Uterus (tissue), 4 donors: ENCODE measurements around the gene RPS6KA2. TPM values are rescaled to one million over a fixed set of nuclear protein-coding genes. Genes with fewer than 3 reads are reported as not detected.
A peak's percentile ranks its signal among the peaks of the same experiment; 100 is the strongest.

Experiments
- DNase-seq, 2 donors: peaks; one replicate each; pipeline ENCODE4 v3.0.0-alpha.2; 2019 to 2020
- H3K27ac ChIP-seq, 2 donors: fragments of 200-600 bp; sonication (generic); 1 replicate in 1 of 2; 2 replicates in 1 of 2; pipeline ENCODE4 v1.5.1; 2016 to 2018
- H3K27me3 ChIP-seq, 2 donors: fragments of 200-600 bp; sonication (generic); one replicate each; pipeline ENCODE4 v1.5.1; 2018 to 2019; ENCODE audit warnings: control low read depth in 1 of 2
- H3K36me3 ChIP-seq, 2 donors: fragments of 200-600 bp; sonication (generic); one replicate each; pipeline ENCODE4 v1.5.1; 2019; ENCODE audit warnings: control low read depth in 1 of 2
- H3K4me1 ChIP-seq, 2 donors: fragments of 200-600 bp; sonication (generic); one replicate each; pipeline ENCODE4 v1.5.1; 2018 to 2019; ENCODE audit warnings: control low read depth in 1 of 2
- H3K4me3 ChIP-seq, 2 donors: fragments of 200-600 bp; sonication (generic); 1 replicate in 1 of 2; 2 replicates in 1 of 2; pipeline ENCODE4 v1.5.1; 2018 to 2019; ENCODE audit warnings: mild to moderate bottlenecking in 1 of 2
- H3K9me3 ChIP-seq, 2 donors: fragments of 200-600 bp; sonication (generic); one replicate each; pipeline ENCODE4 v1.5.1; 2019; ENCODE audit warnings: control low read depth in 1 of 2
- CTCF ChIP-seq, 4 experiments: fragments of 200-600 bp in 2 of 4; fragments of 450-650 bp in 2 of 4; sonication (generic) in 2 of 4; IDR thresholded peaks; one replicate each; pipeline ENCODE4 v1.5.1; 2016 to 2019; ENCODE audit warnings: antibody characterized with exemption in 4 of 4, mild to moderate bottlenecking in 2 of 4, moderate library complexity in 1 of 4
- POLR2A ChIP-seq, 2 donors: fragments of 450-650 bp; IDR thresholded peaks; one replicate each; pipeline ENCODE4 v1.6.1; 2016; ENCODE audit warnings: antibody characterized with exemption in 2 of 2, mild to moderate bottlenecking in 1 of 2, moderate library complexity in 1 of 2
- intact Hi-C: fragments of 100-400 bp; cut with DNase I; formaldehyde crosslinking; loops from one replicate; pipeline ENCODE4 v1.15.1; 2023; ENCODE audit warnings: low total_unique reads
- total RNA-seq, 4 donors: library from RNA; depleted of rRNA in 3 of 4; stranded (reverse); fragments of >200 nt in 3 of 4; gene quantifications; one replicate each; pipeline versions ENCODE4 v1.1.0 to v1.2.4, GENCODE V29; 2014 to 2023
- donor health status: DM: yes; HTN: yes; CAD: no.

The RPS6KA2 gene
- total RNA-seq, 4 donors from 2014 or later, result 34.0 to 78.4 (median 55.8) TPM

- H3K27me3 ChIP-seq, result no peaks in the 10 kb centered on the region
- H3K9me3 ChIP-seq, result no peaks in the 10 kb centered on the region
- no peak overlapping the region for H3K4me3 ChIP-seq
- no peak overlapping the region for H3K27ac ChIP-seq
- no peak for DNase-seq
- H3K36me3 ChIP-seq, result no peaks in the 10 kb centered on the region
- no peak for TF ChIP-seq CTCF (IDR thresholded peaks at IDR 0.05)
- TF ChIP-seq POLR2A (IDR thresholded peaks at IDR 0.05), result no peak
- intact Hi-C loops, result no loop called here
- no peaks in the 10 kb centered on the region for H3K4me1 ChIP-seq
These were observed 110.7 kb downstream of the RPS6KA2 start for GRCh38 chr6:166516251-166516884.

GRCh38 chr6:166515072-166515810, 111.8 kb downstream of the RPS6KA2 start:
- Histone ChIP-seq H3K36me3 (no peaks in the 10 kb centered on the region), H3K27me3 (no peaks in the 10 kb centered on the region), H3K4me3 (no peak overlapping the region), H3K4me1 (no peaks in the 10 kb centered on the region), H3K27ac (no peak overlapping the region), H3K9me3 (no peaks in the 10 kb centered on the region)
- no peak for TF ChIP-seq CTCF (IDR thresholded peaks at IDR 0.05)
- TF ChIP-seq POLR2A (IDR thresholded peaks at IDR 0.05), result no peak
- intact Hi-C loops, result no loop called here
- DNase-seq, result peak in 1 of 2 donors; percentile 41

- no peak overlapping the region for H3K4me3 ChIP-seq
- no peak overlapping the region for H3K27ac ChIP-seq
- DNase-seq, result no peak
- no peaks in the 10 kb centered on the region for H3K9me3 ChIP-seq
- no peaks in the 10 kb centered on the region for H3K36me3 ChIP-seq
- TF ChIP-seq CTCF (IDR thresholded peaks at IDR 0.05) (no peak), POLR2A (IDR thresholded peaks at IDR 0.05) (no peak)
- intact Hi-C loops, result no loop called here
- no peaks in the 10 kb centered on the region for H3K27me3 ChIP-seq
- no peaks in the 10 kb centered on the region for H3K4me1 ChIP-seq
These were observed 112.9 kb downstream of the RPS6KA2 start for GRCh38 chr6:166514196-166514595.

- H3K27me3 ChIP-seq, result no peaks in the 10 kb centered on the region
- H3K4me3 ChIP-seq, result no peak overlapping the region
- no peaks in the 10 kb centered on the region for H3K36me3 ChIP-seq
- H3K27ac ChIP-seq, result no peak overlapping the region
- intact Hi-C loops, result no loop called here
- no peaks in the 10 kb centered on the region for H3K9me3 ChIP-seq
- no peaks in the 10 kb centered on the region for H3K4me1 ChIP-seq
- no peak for DNase-seq
- no peak for TF ChIP-seq CTCF (IDR thresholded peaks at IDR 0.05)
- no peak for TF ChIP-seq POLR2A (IDR thresholded peaks at IDR 0.05)
These were observed 114.5 kb downstream of the RPS6KA2 start for GRCh38 chr6:166512567-166512966.

- H3K4me1 ChIP-seq, result no peaks in the 10 kb centered on the region
- no peak for TF ChIP-seq POLR2A (IDR thresholded peaks at IDR 0.05)
- TF ChIP-seq CTCF (IDR thresholded peaks at IDR 0.05), result no peak
- no peak overlapping the region for H3K27ac ChIP-seq
- no peaks in the 10 kb centered on the region for H3K9me3 ChIP-seq
- DNase-seq, result no peak
- no peaks in the 10 kb centered on the region for H3K27me3 ChIP-seq
- intact Hi-C loops, result no loop called here
- no peaks in the 10 kb centered on the region for H3K36me3 ChIP-seq
- H3K4me3 ChIP-seq, result no peak overlapping the region
These were observed 115.7 kb downstream of the RPS6KA2 start for GRCh38 chr6:166511316-166511715.
